LNCaP clone FGC (cell line): ENCODE data around the gene DLST.

ENCODE experiments used
- DNase-seq: peaks from one replicate; pipeline ENCODE4 v3.0.0-alpha.2; 2011; ENCODE audit warnings: low read depth
- H3K4me3 ChIP-seq: 2 replicates; pipeline ENCODE4 v1.5.1; 2011; ENCODE audit warnings: mild to moderate bottlenecking, low read depth, low read length, control low read depth
- TF ChIP-seq, protein P1 (sequence below): IDR thresholded peaks from 2 replicates; pipeline ENCODE4 v1.5.1; 2012; ENCODE audit warnings: mild to moderate bottlenecking; ENCODE audit not compliant: control insufficient read depth, insufficient read depth; ENCODE audit errors: extremely low read depth

Gene DLST

DNA sequence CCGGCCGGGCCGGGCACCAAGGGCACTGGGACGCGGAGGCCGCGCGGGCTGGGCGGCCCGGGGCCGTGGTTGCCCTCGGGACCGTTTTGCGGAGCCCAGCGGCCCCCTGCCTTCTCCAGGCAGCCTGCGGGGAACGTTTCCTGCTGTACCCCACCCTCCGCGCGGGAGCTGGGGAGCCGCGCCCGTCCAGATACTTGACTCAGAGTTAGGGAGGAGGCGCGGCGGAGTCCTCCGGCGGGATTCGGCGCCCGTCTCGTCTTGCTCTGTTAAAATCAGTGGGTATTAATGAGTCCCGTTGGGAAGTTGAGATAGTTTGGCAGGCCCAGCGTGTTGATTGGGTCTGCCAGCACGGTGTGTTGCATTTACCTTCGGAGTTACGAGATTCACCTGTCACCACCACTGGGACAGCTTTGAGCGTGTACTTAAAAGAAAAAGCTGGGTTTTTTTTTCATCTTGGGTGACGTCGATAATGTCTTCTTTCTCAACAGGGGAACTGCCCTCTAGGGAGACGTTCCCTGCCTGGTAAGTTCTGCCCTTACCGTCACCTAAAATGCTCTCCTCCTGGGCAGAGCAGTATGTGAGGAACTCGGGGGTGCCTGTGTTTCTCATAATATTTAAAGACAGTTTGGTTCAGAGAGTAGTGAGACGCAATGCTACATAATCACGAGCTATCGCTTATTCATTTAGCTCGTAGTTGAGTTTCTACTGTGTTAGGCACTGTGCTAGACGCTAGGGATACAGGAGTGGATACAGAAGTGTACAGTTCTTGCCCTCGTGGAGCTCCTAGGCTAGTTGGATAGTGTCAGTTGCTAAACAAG, 596 bp downstream of the DLST start:
- H3K4me3 ChIP-seq = peak overlapping the region; percentile 76
- TF ChIP-seq, protein P1, sequence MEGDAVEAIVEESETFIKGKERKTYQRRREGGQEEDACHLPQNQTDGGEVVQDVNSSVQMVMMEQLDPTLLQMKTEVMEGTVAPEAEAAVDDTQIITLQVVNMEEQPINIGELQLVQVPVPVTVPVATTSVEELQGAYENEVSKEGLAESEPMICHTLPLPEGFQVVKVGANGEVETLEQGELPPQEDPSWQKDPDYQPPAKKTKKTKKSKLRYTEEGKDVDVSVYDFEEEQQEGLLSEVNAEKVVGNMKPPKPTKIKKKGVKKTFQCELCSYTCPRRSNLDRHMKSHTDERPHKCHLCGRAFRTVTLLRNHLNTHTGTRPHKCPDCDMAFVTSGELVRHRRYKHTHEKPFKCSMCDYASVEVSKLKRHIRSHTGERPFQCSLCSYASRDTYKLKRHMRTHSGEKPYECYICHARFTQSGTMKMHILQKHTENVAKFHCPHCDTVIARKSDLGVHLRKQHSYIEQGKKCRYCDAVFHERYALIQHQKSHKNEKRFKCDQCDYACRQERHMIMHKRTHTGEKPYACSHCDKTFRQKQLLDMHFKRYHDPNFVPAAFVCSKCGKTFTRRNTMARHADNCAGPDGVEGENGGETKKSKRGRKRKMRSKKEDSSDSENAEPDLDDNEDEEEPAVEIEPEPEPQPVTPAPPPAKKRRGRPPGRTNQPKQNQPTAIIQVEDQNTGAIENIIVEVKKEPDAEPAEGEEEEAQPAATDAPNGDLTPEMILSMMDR = no peak
- no peak for DNase-seq

DNA sequence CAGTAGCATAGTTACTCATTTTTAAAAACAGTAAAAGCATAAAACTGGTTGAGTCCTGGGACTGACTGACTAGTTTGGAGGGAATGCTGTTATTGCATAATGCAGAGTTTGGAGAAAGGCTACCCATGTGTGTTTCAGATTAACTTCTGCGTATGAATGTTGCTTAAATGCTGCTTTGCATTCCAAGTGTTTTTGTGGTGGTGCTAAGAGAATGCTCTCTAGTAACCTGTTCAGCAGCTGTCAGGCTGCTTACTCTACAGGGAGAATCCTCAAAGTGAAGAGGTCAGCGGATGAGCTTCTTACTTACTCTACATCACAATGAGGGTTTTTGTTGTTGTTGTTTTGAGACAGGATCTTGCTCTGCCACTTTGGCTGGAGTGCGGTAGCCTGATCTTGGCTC, 4.3 kb downstream of the DLST start:
- no peak for DNase-seq
- TF ChIP-seq, protein P1 = no peak
- no peak overlapping the region for H3K4me3 ChIP-seq

DNA sequence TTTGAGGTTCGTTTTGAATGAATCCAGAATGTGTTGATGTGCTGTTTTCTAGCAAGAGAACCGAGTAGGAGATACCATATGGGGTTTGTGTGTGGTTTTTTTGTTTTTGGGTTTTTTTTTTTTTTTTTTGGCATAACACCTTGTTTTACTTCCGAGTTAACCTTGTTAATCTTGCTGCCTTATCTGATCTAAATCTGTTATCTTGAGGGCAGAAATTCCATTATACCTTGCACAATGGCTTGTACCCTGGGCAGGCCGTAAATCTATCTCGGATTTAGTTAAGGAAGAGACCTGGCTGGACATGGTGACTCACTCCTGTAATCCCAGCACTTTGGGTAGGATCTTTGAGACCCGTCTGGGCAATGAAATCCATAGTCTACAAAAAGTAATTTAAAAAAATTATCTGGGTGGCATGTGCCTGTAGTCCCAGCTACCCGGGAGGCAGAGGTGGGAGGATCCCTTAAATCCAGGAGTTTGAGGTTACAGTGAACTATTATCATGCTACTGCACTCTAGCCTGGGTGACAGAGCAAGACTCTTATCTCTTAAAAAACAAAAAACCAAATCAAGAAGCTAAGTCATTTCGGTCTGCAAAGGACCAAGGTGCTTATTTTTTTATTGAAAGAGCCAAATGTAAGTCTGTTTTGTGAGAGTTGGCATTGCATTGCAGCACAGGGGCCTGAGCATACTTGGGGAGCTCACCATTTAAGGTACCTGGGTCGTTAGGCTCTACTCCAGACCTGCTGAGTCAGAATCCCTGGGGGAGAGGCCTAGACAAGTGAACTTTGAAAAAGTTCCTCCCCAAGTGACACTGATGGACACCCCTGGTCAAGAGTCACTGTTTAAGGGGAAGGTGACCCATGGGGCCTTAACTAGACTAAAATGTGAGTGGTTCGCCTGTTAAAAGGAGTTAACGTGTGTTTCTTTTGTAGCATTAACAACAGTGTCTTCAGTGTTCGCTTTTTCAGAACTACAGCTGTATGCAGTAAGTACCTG, 6.7 kb downstream of the DLST start:
- TF ChIP-seq, protein P1 = no peak
- no peak for DNase-seq
- no peak overlapping the region for H3K4me3 ChIP-seq

DNA sequence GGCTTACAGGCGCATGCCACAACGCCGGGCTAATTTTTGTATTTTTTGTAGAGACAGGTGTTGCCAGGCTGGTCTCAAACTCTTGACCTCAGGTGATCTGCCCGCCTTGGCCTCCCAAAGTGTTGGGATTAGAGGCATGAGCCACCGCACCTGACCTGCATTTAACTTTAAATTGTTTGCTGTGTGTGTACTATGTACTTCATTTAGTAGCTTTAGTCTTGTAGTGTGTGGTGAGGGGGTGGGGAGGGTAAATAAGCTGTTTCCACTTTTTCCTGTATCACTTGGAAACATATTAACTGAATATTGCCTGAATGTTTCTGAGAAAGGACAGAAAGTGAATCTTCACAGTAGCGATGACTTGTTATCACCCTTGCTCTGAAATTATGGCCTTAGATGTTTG, 8.5 kb downstream of the DLST start:
- no peak for DNase-seq
- no peak overlapping the region for H3K4me3 ChIP-seq
- TF ChIP-seq, protein P1 = no peak

DNA sequence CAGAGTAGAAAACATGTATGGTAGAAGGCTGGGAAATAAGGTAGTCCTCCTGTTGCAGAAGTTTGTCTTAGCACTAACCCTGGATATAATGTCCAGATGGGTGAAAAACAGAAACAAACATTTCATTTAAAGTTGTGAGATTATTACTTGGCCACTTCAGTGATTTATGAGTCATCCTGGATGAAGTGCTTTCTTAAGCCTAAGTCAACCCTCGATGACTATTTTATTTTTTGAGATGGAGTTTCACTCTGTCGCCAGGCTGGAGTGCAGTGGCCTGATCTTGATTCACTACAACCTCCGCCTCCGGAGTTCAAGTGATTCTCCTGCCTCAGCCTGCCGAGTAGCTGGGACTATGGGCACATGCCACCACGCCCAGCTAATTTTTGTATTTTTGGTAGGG, 10.2 kb downstream of the DLST start:
- no peak overlapping the region for H3K4me3 ChIP-seq
- TF ChIP-seq, protein P1 = no peak
- no peak for DNase-seq

DNA sequence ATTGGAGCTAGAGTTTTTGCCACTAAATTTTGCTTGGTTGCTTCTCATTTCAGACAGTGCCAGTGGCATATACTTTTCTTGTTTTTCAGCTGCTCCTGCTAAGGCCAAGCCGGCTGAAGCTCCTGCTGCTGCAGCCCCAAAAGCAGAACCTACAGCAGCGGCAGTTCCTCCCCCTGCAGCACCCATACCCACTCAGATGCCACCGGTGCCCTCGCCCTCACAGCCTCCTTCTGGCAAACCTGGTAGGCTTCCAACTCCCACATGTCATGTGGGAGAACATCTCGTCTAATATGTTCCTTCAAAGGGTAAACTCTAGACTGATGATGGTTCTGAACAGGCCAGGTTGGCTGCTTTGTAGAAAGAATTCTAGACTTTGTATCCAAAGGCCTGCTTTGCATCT, 11.0 kb downstream of the DLST start:
- TF ChIP-seq, protein P1 = no peak
- no peak overlapping the region for H3K4me3 ChIP-seq
- DNase-seq = no peak
